ENCODE measurements around the gene TBC1D2B. TPM values are rescaled to one million over a fixed set of nuclear protein-coding genes. Genes with fewer than 3 reads are reported as not detected.

TBC1D2B gene
- polyA plus RNA-seq, 1 donor from 2014 or later: 9.4 TPM

DNA sequence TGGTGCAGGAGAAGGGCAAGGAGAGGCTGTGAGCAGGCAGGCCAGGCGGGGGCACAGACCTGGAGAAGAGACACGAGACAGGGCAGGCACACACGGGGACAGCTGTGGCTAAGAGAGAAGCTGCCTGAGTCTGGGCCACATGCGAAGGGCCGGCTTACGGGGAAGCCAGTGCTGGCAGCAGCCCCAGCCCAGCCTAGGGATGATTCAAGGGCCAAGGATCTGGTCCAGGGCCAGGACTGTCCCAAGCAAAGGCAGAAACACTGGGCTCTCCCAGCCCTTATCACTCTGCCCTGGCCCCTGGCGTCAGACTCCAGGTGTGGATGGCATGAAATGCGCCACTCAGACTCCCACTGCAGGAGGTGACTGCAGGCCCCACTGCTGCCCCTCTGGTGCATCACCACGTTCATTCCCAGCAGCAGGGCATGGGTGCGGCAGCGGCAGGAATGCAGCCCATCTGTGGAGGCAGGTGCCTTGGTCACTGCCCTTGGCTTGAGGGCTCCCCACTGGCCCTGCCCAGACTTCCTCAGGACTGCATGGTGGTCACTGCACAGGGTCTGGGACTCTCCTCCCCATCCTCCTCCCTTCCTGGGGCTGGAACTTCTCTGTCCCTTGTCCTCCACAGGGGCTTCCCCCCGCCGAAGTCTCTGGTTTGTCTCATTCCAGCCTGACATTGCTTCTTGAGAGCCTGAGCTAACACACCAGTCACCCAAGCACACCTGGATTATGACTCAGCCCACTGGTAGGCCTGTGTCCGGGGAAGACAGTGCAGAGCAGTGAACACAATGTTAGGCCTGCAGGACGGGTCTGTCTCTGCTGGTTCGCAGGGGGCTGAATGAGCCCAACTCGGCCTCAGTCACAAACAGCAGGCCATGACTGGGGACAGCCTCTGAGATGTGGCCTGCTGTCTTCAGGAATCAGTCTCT is 69.3 kb downstream of the TBC1D2B start:
- H3K4me3 ChIP-seq (ENCODE audit: low read length): no peak overlapping the region
- no peaks in the 10 kb centered on the region for H3K79me2 ChIP-seq (replicated peaks; ENCODE audit: insufficient read depth, low read length)
- no peaks in the 10 kb centered on the region for H3K9me2 ChIP-seq (ENCODE audit: insufficient read depth, low read length)
- no peak overlapping the region for H2AFZ ChIP-seq (ENCODE audit: low read depth, low read length)
- no peaks in the 10 kb centered on the region for H3K9me3 ChIP-seq (ENCODE audit: low read length)
- no peaks in the 10 kb centered on the region for H3F3A ChIP-seq (ENCODE audit: insufficient read depth, low read length, poor library complexity, severe bottlenecking)
- H3K27ac ChIP-seq (ENCODE audit: low read length): no peak overlapping the region
- H3K9ac ChIP-seq (ENCODE audit: low read length): no peak overlapping the region
- H3K36me3 ChIP-seq (ENCODE audit: insufficient read depth, low read length): no peaks in the 10 kb centered on the region
- H3K4me2 ChIP-seq (ENCODE audit: low read length): no peak overlapping the region
- no peaks in the 10 kb centered on the region for H3K27me3 ChIP-seq (ENCODE audit: insufficient read depth, low read depth, low read length)
- H4K20me1 ChIP-seq (ENCODE audit: insufficient read depth): no peaks in the 10 kb centered on the region
- TF ChIP-seq, protein P1, sequence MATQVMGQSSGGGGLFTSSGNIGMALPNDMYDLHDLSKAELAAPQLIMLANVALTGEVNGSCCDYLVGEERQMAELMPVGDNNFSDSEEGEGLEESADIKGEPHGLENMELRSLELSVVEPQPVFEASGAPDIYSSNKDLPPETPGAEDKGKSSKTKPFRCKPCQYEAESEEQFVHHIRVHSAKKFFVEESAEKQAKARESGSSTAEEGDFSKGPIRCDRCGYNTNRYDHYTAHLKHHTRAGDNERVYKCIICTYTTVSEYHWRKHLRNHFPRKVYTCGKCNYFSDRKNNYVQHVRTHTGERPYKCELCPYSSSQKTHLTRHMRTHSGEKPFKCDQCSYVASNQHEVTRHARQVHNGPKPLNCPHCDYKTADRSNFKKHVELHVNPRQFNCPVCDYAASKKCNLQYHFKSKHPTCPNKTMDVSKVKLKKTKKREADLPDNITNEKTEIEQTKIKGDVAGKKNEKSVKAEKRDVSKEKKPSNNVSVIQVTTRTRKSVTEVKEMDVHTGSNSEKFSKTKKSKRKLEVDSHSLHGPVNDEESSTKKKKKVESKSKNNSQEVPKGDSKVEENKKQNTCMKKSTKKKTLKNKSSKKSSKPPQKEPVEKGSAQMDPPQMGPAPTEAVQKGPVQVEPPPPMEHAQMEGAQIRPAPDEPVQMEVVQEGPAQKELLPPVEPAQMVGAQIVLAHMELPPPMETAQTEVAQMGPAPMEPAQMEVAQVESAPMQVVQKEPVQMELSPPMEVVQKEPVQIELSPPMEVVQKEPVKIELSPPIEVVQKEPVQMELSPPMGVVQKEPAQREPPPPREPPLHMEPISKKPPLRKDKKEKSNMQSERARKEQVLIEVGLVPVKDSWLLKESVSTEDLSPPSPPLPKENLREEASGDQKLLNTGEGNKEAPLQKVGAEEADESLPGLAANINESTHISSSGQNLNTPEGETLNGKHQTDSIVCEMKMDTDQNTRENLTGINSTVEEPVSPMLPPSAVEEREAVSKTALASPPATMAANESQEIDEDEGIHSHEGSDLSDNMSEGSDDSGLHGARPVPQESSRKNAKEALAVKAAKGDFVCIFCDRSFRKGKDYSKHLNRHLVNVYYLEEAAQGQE (IDR thresholded peaks at IDR 0.05; ENCODE audit: borderline replicate concordance): no peak
- TF ChIP-seq EZH2 (IDR thresholded peaks at IDR 0.05; ENCODE audit: borderline replicate concordance, insufficient read depth, low read length, poor library complexity, severe bottlenecking): no peak
- TF ChIP-seq TAF1 (IDR thresholded peaks at IDR 0.05; ENCODE audit: low read depth): no peak
- no peak for TF ChIP-seq POLR2AphosphoS5 (IDR thresholded peaks at IDR 0.05)
- TF ChIP-seq RAD21 (conservative IDR thresholded peaks at IDR 0.05): no peak
- no peak for TF ChIP-seq SMC3 (conservative IDR thresholded peaks at IDR 0.05; ENCODE audit: poor library complexity)
- TF ChIP-seq, protein P2, sequence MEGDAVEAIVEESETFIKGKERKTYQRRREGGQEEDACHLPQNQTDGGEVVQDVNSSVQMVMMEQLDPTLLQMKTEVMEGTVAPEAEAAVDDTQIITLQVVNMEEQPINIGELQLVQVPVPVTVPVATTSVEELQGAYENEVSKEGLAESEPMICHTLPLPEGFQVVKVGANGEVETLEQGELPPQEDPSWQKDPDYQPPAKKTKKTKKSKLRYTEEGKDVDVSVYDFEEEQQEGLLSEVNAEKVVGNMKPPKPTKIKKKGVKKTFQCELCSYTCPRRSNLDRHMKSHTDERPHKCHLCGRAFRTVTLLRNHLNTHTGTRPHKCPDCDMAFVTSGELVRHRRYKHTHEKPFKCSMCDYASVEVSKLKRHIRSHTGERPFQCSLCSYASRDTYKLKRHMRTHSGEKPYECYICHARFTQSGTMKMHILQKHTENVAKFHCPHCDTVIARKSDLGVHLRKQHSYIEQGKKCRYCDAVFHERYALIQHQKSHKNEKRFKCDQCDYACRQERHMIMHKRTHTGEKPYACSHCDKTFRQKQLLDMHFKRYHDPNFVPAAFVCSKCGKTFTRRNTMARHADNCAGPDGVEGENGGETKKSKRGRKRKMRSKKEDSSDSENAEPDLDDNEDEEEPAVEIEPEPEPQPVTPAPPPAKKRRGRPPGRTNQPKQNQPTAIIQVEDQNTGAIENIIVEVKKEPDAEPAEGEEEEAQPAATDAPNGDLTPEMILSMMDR (IDR thresholded peaks at IDR 0.05; ENCODE audit: poor library complexity, severe bottlenecking): no peak
- no peak for TF ChIP-seq EP300 (conservative IDR thresholded peaks at IDR 0.05; ENCODE audit: poor library complexity, severe bottlenecking)
- TF ChIP-seq MXI1 (conservative IDR thresholded peaks at IDR 0.05; ENCODE audit: poor library complexity, severe bottlenecking): no peak

DNA sequence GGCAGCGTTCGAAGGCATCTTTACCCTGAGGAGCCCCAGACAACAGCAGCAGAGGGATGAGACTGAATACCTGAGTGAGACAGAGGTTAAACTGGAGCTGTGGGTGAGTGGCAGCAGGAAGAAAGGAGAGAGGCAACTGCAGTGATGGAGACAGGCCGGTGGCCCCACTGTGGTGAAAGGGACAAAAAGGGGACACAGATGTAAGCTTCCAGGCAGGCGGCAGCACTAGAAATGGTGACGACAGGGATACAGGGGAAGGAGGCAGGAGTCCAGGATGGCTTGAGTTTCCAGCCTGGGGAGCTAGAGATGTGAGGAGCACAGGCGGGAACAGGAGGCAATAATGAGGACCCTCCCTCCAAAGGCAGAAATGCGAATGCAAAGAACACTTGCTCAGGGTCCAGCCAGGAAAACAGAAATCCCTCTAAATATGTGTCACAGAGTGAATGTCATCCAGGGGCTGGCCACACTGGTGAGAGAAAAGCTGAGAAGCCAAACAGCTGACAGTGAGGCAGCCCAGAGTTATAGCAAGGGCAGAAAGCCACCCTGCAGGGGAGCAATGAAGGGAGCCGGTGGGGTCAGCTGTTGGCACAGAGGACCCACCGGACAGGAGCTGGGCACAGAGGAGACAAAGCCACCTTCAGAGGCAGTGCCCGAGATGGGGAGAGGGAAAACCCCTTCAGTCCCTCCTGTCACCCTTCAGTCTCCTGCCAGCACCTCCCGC is 70.1 kb downstream of the TBC1D2B start:
- no peak for TF ChIP-seq SMC3 (conservative IDR thresholded peaks at IDR 0.05; ENCODE audit: poor library complexity)
- TF ChIP-seq, protein P2 (IDR thresholded peaks at IDR 0.05; ENCODE audit: poor library complexity, severe bottlenecking): no peak
- TF ChIP-seq MXI1 (conservative IDR thresholded peaks at IDR 0.05; ENCODE audit: poor library complexity, severe bottlenecking): no peak
- no peak for TF ChIP-seq TAF1 (IDR thresholded peaks at IDR 0.05; ENCODE audit: low read depth)
- Histone ChIP-seq H2AFZ (ENCODE audit: low read depth, low read length) (no peak overlapping the region), H3K36me3 (ENCODE audit: insufficient read depth, low read length) (no peaks in the 10 kb centered on the region), H3K9me2 (ENCODE audit: insufficient read depth, low read length) (no peaks in the 10 kb centered on the region), H3F3A (ENCODE audit: insufficient read depth, low read length, poor library complexity, severe bottlenecking) (no peaks in the 10 kb centered on the region), H3K9me3 (ENCODE audit: low read length) (no peaks in the 10 kb centered on the region), H3K4me2 (ENCODE audit: low read length) (no peak overlapping the region), H3K27me3 (ENCODE audit: insufficient read depth, low read depth, low read length) (no peaks in the 10 kb centered on the region), H3K4me3 (ENCODE audit: low read length) (no peak overlapping the region), H3K9ac (ENCODE audit: low read length) (no peak overlapping the region), H4K20me1 (ENCODE audit: insufficient read depth) (no peaks in the 10 kb centered on the region), H3K27ac (ENCODE audit: low read length) (no peak overlapping the region), H3K79me2 (replicated peaks; ENCODE audit: insufficient read depth, low read length) (no peaks in the 10 kb centered on the region)

Data from neural cell (in vitro differentiated cells).